ENCODE data around the gene PPCDC.

Gene PPCDC

GRCh38 chr15:75034615-75035014 lies 11.2 kb downstream of the PPCDC start:
- no peak overlapping the region for H3K4me3 ChIP-seq (ENCODE audit: low read depth, low read length)
- no peak for TF ChIP-seq CTCF (IDR thresholded peaks at IDR 0.05; ENCODE audit: low read depth, low read length, missing control alignments)

GRCh38 chr15:75036212-75036616 lies 12.8 kb downstream of the PPCDC start:
- no peak for DNase-seq (ENCODE audit: low read depth)
- TF ChIP-seq CTCF (IDR thresholded peaks at IDR 0.05; ENCODE audit: low read depth, low read length, missing control alignments): no peak
- no peak overlapping the region for H3K4me3 ChIP-seq (ENCODE audit: low read depth, low read length)
- in situ Hi-C loops (cut with HindIII; ENCODE audit: low sequenced_read_pairs): loop anchor here (5.0 kb wide), 1 partner anchor 156 kb away; no protein-coding TSS in a partner anchor

More at GRCh38 chr15:75034615-75035014, 11.2 kb downstream of the PPCDC start:
- no peak for DNase-seq (ENCODE audit: low read depth)
- in situ Hi-C loops (cut with HindIII; ENCODE audit: low sequenced_read_pairs): loop anchor here (5.0 kb wide), 1 partner anchor 158 kb away; no protein-coding TSS in a partner anchor

GRCh38 chr15:75037685-75038084 lies 14.3 kb downstream of the PPCDC start:
- no peak overlapping the region for H3K4me3 ChIP-seq (ENCODE audit: low read depth, low read length)
- DNase-seq (ENCODE audit: low read depth): no peak
- TF ChIP-seq CTCF (IDR thresholded peaks at IDR 0.05; ENCODE audit: low read depth, low read length, missing control alignments): no peak
- in situ Hi-C loops (cut with HindIII; ENCODE audit: low sequenced_read_pairs): loop anchor here (5.0 kb wide), 1 partner anchor 155 kb away; no protein-coding TSS in a partner anchor

- H3K4me3 ChIP-seq (ENCODE audit: low read depth, low read length): no peak overlapping the region
- no peak for DNase-seq (ENCODE audit: low read depth)
- in situ Hi-C loops (cut with HindIII; ENCODE audit: low sequenced_read_pairs): loop anchor here (5.0 kb wide), 1 partner anchor 154 kb away; no protein-coding TSS in a partner anchor
- no peak for TF ChIP-seq CTCF (IDR thresholded peaks at IDR 0.05; ENCODE audit: low read depth, low read length, missing control alignments)
Measured at GRCh38 chr15:75038231-75038630, 14.8 kb downstream of the PPCDC start.

GRCh38 chr15:75042730-75043508 lies 19.5 kb downstream of the PPCDC start:
- DNase-seq (ENCODE audit: low read depth): no peak
- no peak overlapping the region for H3K4me3 ChIP-seq (ENCODE audit: low read depth, low read length)
- peak; percentile 36 for TF ChIP-seq CTCF (IDR thresholded peaks at IDR 0.05; ENCODE audit: low read depth, low read length, missing control alignments)
- in situ Hi-C loops (cut with HindIII; ENCODE audit: low sequenced_read_pairs): no loop called here

- peak; percentile 58 for TF ChIP-seq CTCF (IDR thresholded peaks at IDR 0.05; ENCODE audit: low read depth, low read length, missing control alignments)
- H3K4me3 ChIP-seq (ENCODE audit: low read depth, low read length): no peak overlapping the region
- peak; percentile 99 for DNase-seq (ENCODE audit: low read depth)
- in situ Hi-C loops (cut with HindIII; ENCODE audit: low sequenced_read_pairs): no loop called here
Measured at GRCh38 chr15:75043509-75044257, 20.3 kb downstream of the PPCDC start.

Measured in astrocyte of the cerebellum (primary cell).